ENCODE data around the gene ARID1B.

GRCh38 chr6:156967852-156968251, 190.7 kb downstream of the ARID1B start:
- no peak for TF ChIP-seq CTCF (IDR thresholded peaks at IDR 0.05)
- TF ChIP-seq POLR2A (IDR thresholded peaks at IDR 0.05), result no peak

Data from prostate gland (tissue), 2 donors.